RKO (cell line): ENCODE measurements around the gene CACNA1G.

Source experiments
- DNase-seq: peaks from one replicate; pipeline ENCODE4 v3.0.0-alpha.2; 2016; ENCODE audit warnings: low spot score

CACNA1G gene

DNA sequence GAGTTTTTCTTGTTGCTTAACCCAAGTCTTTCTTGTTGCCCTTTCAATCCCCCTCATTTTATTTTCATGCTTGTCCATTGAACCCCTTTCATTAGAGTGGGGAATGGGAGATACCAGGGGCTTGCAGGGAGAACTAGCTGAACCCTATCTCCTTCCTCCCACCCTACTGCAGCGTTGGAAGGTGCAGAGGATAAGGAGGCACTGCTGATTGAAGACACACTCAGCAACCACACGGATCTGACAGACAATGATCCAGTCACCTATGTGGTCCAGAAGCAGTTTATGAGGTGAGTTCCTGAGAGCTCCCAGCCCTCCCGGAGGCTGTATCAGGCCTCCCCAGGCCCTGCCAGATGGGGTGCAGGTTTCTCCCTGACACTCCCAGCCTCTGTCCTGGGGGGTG, 114.7 kb downstream of the CACNA1G start:
- DNase-seq, result no peak

DNA sequence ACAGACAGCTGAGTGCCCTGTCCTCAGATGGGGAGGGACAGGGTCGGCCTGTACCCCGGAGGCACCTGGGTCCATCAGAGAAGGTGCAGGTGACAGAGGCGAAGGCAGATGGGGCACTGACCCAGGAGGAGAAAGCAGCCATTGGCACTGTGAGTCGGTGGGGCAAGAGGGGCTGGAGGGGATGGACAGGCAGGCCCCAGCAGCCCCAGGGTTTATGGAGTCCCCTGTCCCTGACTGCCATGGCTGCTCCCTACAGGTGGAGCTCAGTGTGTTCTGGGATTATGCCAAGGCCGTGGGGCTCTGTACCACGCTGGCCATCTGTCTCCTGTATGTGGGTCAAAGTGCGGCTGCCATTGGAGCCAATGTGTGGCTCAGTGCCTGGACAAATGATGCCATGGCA, 115.1 kb downstream of the CACNA1G start:
- no peak for DNase-seq

DNA sequence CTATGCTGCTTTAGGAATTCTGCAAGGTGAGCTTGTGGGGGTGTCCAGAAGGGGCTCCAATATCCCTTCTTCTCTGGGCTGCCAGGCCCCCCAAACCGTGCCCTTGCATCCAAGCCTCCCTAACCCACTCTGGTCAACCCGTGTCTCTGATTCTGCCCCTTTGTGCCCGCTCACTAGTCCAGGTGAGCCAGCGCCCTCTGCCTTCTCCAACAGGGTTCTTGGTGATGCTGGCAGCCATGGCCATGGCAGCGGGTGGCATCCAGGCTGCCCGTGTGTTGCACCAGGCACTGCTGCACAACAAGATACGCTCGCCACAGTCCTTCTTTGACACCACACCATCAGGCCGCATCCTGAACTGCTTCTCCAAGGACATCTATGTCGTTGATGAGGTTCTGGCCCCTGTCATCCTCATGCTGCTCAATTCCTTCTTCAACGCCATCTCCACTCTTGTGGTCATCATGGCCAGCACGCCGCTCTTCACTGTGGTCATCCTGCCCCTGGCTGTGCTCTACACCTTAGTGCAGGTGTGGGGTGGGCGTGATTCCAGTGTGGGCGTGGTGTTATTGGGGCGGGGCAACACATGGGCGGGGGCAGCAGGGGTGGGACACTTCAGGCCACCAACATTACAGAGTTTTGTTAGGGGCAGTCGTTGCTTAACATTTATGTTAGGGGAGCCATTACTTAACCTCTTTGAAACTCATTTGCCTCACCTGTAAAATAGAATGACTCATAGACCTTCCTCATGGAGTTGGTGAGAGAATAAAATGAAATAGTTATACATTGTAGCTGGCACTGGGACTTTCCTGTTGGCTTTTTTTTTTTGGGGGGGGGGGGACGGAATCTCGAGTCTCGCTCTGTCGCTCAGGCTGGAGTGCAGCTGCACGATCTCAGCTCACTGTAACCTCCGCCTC, 115.8 kb downstream of the CACNA1G start:
- DNase-seq, result no peak
